Stimulated activated CD4-positive, alpha-beta T cell treated with anti-CD3 and anti-CD28 coated beads, TNF-alpha, amount 100 ng/mL, for 48 hours (primary cell): ENCODE measurements around the gene MZF1.
A peak's percentile ranks its signal among the peaks of the same experiment; 100 is the strongest.
"Not testable (repeated sequence)": the region's sequence is repeated elsewhere in the genome, so short reads cannot be mapped to it uniquely, and the experiment has no call there.

Experiments
- DNase-seq, 3 donors: peaks; one replicate each; pipeline ENCODE4 v3.0.0-alpha.2; 2020; ENCODE audit warnings: low read depth in 3 of 3

Gene MZF1

GRCh38 chr19:58542641-58543372 is 30.3 kb downstream of the MZF1 start:
- DNase-seq, result not testable (repeated sequence)

GRCh38 chr19:58539169-58539559 is 34.0 kb downstream of the MZF1 start:
- DNase-seq, result not testable (repeated sequence)

- peak in 1 of 3 donors; percentile 43 for DNase-seq
Measured at GRCh38 chr19:58538257-58539168, 34.6 kb downstream of the MZF1 start.

- DNase-seq, result no peak
Measured at GRCh38 chr19:58536852-58537798, 36.0 kb downstream of the MZF1 start.

DNA sequence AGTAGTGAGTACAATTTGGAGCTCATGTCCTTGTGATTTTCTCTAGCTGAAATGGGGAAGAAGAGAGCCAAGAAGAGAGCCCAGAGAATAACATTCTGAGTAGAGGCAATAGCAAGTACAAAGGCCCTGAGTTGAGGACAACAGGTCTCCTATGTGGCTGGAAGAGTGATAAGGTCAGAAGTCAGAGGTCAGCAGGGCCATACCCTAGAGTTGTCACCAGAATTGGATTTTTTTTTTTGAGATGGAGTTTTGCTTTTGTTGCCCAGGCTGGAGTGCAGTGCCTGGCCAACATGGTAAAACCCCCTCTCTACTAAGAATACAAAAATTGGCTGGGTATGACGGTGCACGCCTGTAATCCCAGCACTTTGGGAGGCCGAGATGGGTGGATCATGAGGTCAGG is 37.3 kb downstream of the MZF1 start:
- DNase-seq, result no peak

DNA sequence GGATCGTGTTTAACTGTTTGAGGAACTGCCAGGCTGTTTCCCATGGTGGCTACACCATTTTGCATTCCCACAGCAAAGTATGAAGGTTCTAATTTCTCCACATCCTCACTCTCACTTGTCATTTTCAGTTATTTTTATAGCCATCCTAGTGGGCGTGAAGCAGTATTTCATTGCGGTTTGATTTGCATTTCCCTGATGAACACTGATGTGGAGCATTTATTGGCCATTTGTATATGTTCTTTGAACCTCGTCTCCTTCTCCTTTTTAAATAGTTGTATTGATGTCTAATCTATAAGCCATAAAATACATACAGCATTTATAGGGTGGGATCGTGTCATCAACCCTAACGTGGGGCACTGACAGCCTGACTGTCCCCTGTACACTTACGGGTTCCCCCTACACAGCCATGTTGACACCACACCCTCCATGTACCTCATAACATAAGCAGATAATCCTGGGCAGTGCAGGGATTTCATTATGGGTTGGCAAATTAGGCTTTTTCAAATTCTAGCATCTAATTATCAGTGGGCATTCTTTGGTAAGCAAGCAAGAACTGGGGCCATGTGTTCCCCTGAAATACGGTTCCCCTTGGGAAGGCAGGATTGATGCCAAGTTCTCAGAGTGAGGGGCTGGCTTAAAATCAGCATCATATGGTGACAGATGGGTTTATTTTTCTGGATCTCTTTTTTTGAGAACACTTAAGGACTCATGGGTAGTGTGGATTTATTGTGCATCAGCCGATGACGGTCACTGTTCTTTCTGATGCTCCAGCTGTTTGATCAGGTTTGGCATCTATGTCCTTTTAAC is 41.9 kb downstream of the MZF1 start:
- no peak for DNase-seq

- no peak for DNase-seq
Measured at GRCh38 chr19:58529405-58529804, 43.7 kb downstream of the MZF1 start.

DNA sequence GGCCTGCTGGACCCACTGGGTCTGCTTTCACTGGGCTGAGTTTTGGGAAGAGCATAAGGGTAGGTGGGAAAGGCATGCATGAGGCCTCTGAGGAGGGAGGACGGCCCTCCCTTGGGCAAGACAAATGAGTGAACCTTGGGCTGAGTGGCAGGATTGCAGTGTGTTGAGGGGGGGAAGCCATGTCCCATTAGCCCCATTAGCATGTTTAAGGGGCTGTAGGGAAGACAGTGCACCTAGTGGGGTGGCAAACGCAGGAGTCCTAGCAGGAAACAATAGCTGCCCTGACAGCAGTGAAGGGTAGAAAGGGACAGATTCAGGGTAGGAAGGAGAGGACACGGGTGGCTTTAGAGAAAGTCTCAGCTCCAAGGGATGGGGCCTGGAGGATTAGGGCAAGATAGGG is 50.4 kb downstream of the MZF1 start:
- DNase-seq, result no peak

DNA sequence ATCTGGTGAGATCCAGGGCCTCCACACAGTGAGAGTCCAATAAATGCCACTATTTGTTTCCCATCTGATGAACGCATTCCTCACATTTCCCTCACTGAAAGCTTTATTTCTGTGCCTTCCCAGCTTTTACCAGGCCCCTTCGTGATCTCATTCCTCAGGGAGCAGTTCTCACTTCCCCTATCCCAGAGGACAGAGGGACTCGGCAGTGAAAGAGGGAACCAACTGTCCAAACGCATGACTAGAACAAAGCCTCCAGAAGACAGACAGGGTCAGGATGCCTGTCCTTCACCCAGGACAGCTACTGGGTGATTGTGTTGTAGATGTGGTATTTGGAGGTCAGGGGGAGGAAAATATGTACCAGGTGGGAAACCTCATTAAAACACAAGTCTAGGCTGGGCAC is 51.5 kb downstream of the MZF1 start:
- DNase-seq, result no peak

GRCh38 chr19:58520257-58520599 is 52.9 kb downstream of the MZF1 start:
- DNase-seq, result no peak

GRCh38 chr19:58519355-58520256 is 53.5 kb downstream of the MZF1 start, which contains the start of gene ZBTB45:
TSS of gene ZBTB45 (minus strand) at chr19:58519810. CDS start at chr19:58517673, 2,137 bp downstream.
- peak; percentile 88 to 91 (median 90) for DNase-seq

- peak in 1 of 3 donors; percentile 40 for DNase-seq
Measured at GRCh38 chr19:58519087-58519354, 54.1 kb downstream of the MZF1 start.

GRCh38 chr19:58518256-58519086 is 54.7 kb downstream of the MZF1 start:
- DNase-seq, result no peak

DNA sequence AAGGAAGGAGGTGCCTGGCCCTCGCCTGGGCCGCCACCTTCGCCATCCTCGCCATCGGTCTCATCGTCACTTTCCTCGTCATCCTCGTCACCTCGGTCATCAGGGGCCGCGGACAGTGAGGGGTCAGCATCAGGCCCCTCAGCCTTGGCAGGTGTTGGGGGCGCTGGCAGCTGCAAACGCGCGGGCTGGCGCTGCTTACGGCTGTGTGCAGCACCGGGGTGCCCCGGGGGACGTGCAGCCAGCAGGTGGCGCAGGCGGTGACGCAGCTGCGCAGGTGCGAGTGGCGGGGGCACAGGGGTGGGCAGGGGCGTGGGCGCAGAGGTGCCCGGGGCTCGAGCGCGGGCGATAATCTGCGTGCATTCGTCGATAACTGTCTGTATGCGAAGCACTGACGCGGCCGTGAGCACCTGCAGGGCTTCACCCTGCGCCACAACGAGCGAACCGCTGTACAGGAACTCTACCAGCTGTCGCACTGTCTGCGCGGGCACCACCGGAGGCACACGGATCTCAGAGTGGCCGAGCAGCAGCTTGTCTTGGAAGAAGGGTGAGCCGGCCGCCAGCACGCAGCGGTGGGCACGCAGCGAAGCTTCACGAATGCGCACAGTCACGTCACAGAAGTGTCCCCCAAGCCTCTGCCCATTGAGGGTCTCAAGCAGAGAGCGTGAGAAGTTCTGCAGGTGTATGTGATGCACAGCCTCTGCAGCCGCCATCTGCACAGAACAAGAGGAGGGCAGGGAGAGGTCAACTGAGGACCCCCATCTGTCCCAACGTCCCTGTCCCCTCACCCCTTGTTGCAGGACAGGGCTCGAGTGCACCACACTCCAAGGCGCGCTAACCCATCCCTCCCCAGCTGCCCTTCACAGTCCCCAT is 55.9 kb downstream of the MZF1 start:
- DNase-seq, result no peak

DNA sequence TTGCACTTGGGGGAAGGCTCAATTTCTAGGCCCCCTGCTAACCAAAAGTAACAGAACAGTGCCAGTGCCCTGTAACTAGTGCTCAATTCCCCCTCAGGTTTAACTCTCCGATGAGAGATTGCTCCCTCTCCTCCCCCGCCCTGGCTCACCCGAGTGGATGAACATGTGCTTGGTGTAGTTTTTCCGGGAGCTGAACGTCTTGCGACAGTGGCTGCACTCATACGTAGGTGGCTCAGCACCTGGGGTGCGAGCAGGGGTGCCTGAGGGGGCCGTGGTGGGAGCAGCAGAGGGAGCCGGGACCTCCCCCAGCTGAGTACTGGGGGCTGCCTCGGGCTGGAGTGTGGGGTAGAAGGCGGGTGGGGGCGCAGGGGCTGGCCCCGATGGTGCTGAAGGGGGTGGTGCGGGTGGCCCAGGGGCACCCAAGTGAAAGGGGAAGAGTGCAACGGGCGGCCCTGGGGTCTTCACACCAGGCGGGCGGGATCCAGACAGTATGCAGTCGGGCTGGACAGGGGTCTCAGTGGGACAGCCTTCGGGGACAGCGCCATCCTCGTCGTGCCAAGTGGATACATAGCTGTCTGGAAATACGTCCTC is 56.8 kb downstream of the MZF1 start:
- no peak for DNase-seq

DNA sequence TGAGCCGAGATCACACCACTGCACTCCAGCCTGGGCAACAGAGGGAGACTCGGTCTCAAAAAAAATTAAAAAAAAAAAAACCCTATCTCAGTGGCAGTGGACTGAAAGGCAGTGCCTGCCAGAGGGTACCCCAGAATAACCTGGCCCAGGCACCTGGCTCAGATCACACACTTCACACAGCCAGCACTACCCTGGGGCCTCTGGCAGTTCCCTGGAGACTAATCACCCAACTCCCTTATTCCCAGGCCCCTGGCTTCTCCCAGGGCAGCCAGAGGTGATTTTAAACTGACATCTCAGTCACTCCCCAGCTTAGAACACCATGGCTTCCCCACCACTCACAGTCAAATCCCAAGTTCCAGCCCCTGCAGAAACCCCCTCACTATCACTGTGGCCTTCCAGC is 57.9 kb downstream of the MZF1 start:
- DNase-seq, result no peak

GRCh38 chr19:58514564-58515022 is 58.5 kb downstream of the MZF1 start:
- no peak for DNase-seq
